IPS DF 4.7 (cell line): ENCODE measurements around the gene BZW2.

Experiments
- DNase-seq: peaks from one replicate; pipeline ENCODE4 v3.0.0-alpha.2; 2013; ENCODE audit warnings: low spot score; ENCODE audit errors: extremely low read depth

The BZW2 gene

GRCh38 chr7:16712916-16713315, 66.9 kb downstream of the BZW2 start:
- DNase-seq: no peak

GRCh38 chr7:16715928-16716327, 69.9 kb downstream of the BZW2 start:
- no peak for DNase-seq

GRCh38 chr7:16718111-16718656, 72.2 kb downstream of the BZW2 start:
- no peak for DNase-seq

- DNase-seq: no peak
Measured at GRCh38 chr7:16719699-16720098, 73.7 kb downstream of the BZW2 start.

- no peak for DNase-seq
Measured at GRCh38 chr7:16721541-16721940, 75.6 kb downstream of the BZW2 start.

- no peak for DNase-seq
Measured at GRCh38 chr7:16724344-16724743, 78.4 kb downstream of the BZW2 start.

GRCh38 chr7:16726189-16726588, 80.2 kb downstream of the BZW2 start:
- DNase-seq: no peak

- DNase-seq: no peak
Measured at GRCh38 chr7:16727736-16728135, 81.8 kb downstream of the BZW2 start.

- DNase-seq: no peak
Measured at GRCh38 chr7:16728811-16729210, 82.8 kb downstream of the BZW2 start.

- DNase-seq: no peak
Measured at GRCh38 chr7:16729541-16729940, 83.6 kb downstream of the BZW2 start.

GRCh38 chr7:16730937-16731336, 85.0 kb downstream of the BZW2 start:
- no peak for DNase-seq

- no peak for DNase-seq
Measured at GRCh38 chr7:16732828-16733227, 86.8 kb downstream of the BZW2 start.

GRCh38 chr7:16734148-16734726, 88.3 kb downstream of the BZW2 start:
- no peak for DNase-seq

- DNase-seq: no peak
Measured at GRCh38 chr7:16735020-16735419, 89.0 kb downstream of the BZW2 start.

- no peak for DNase-seq
Measured at GRCh38 chr7:16738011-16738688, 92.2 kb downstream of the BZW2 start.

- DNase-seq: no peak
Measured at GRCh38 chr7:16739863-16740622, 94.1 kb downstream of the BZW2 start.

- no peak for DNase-seq
Measured at GRCh38 chr7:16740623-16740953, 94.6 kb downstream of the BZW2 start.

- no peak for DNase-seq
Measured at GRCh38 chr7:16740996-16741395, 95.0 kb downstream of the BZW2 start.

- no peak for DNase-seq
Measured at GRCh38 chr7:16741676-16742075, 95.7 kb downstream of the BZW2 start.

- DNase-seq: no peak
Measured at GRCh38 chr7:16742547-16742946, 96.6 kb downstream of the BZW2 start.

- DNase-seq: no peak
Measured at GRCh38 chr7:16743236-16743635, 97.3 kb downstream of the BZW2 start.

GRCh38 chr7:16744518-16745250, 98.7 kb downstream of the BZW2 start:
- DNase-seq: no peak
